HFFc6 (cell line): Measurements from ENCODE around the gene ADPRH. TPM values are rescaled to one million over a fixed set of nuclear protein-coding genes. Genes with fewer than 3 reads are reported as not detected.
"Not testable (repeated sequence)": the region's sequence is repeated elsewhere in the genome, so short reads cannot be mapped to it uniquely, and the experiment has no call there.

Source experiments
- DNase-seq: peaks from one replicate; pipeline ENCODE4 v3.0.0-alpha.2; 2018
- H3K27ac Mint-ChIP-seq: 2 replicates; pipeline ENCODE4 v1.8.0; 2020; ENCODE audit warnings: mild to moderate bottlenecking, mixed read lengths
- H3K27me3 Mint-ChIP-seq: 2 replicates; pipeline ENCODE4 v1.8.0; 2021; ENCODE audit warnings: mild to moderate bottlenecking, moderate library complexity, mixed read lengths; ENCODE audit not compliant: insufficient read depth
- H3K36me3 Mint-ChIP-seq: 2 replicates; pipeline ENCODE4 v1.8.0; 2021; ENCODE audit warnings: low read depth, mixed read lengths
- H3K4me1 Mint-ChIP-seq: 2 replicates; pipeline ENCODE4 v1.8.0; 2020; ENCODE audit warnings: low read depth, mixed read lengths
- H3K4me3 Mint-ChIP-seq: 2 replicates; pipeline ENCODE4 v1.8.0; 2020; ENCODE audit warnings: mild to moderate bottlenecking, moderate library complexity, mixed read lengths
- H3K9me3 Mint-ChIP-seq: 2 replicates; pipeline ENCODE4 v1.8.0; 2020; ENCODE audit warnings: mild to moderate bottlenecking, mixed read lengths
- total RNA-seq, 6 experiments: library from RNA; stranded (reverse); fragmentation: NEBNext Ultra II Directional; extraction: Animal tissue kit (Norgen Biotek cat#: 25700); gene quantifications; 2 replicates in 1 of 6; 3 replicates in 5 of 6; pipeline ENCODE4 v1.2.3, GENCODE V29; 2021
- TF ChIP-seq, protein P1 (sequence below): fragments of 200-600 bp; sonication (generic); IDR thresholded peaks from 2 replicates; pipeline ENCODE4 v1.5.0; 2021; ENCODE audit warnings: antibody characterized with exemption, mild to moderate bottlenecking

Gene ADPRH
- total RNA-seq, 6 experiments from 2014 or later: 0.10 to 1.8 (median 0.19) TPM

DNA sequence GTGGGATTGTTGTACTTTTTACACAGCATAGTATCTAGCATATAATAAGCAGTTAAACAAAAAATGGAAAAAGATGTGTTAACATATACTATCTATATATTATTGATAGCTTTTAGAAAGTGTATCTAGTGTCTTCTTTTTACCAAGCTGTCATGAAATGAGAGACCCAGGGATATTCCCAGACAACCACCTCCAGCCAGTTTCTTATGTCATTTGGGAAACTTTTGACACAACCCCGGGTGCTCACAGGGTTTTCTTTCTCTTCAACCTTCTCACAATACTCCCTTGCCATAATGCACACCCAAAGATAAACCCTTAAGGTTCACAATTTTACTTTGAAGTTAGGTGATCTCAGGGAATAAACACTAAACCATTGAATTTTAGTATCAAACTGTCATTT, 13.6 kb downstream of the ADPRH start:
- DNase-seq: no peak
- Mint-ChIP-seq H3K27ac (no peak overlapping the region), H3K36me3 (no peaks in the 10 kb centered on the region; the same call in 1 of the 2 replicates), H3K4me1 (peaks cover 14% of the 10 kb centered on the region), H3K4me3 (no peak overlapping the region), H3K9me3 (no peaks in the 10 kb centered on the region; the same call in 1 of the 2 replicates), H3K27me3 (peaks cover 16% of the 10 kb centered on the region)
- TF ChIP-seq, protein P1, sequence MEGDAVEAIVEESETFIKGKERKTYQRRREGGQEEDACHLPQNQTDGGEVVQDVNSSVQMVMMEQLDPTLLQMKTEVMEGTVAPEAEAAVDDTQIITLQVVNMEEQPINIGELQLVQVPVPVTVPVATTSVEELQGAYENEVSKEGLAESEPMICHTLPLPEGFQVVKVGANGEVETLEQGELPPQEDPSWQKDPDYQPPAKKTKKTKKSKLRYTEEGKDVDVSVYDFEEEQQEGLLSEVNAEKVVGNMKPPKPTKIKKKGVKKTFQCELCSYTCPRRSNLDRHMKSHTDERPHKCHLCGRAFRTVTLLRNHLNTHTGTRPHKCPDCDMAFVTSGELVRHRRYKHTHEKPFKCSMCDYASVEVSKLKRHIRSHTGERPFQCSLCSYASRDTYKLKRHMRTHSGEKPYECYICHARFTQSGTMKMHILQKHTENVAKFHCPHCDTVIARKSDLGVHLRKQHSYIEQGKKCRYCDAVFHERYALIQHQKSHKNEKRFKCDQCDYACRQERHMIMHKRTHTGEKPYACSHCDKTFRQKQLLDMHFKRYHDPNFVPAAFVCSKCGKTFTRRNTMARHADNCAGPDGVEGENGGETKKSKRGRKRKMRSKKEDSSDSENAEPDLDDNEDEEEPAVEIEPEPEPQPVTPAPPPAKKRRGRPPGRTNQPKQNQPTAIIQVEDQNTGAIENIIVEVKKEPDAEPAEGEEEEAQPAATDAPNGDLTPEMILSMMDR: no peak

DNA sequence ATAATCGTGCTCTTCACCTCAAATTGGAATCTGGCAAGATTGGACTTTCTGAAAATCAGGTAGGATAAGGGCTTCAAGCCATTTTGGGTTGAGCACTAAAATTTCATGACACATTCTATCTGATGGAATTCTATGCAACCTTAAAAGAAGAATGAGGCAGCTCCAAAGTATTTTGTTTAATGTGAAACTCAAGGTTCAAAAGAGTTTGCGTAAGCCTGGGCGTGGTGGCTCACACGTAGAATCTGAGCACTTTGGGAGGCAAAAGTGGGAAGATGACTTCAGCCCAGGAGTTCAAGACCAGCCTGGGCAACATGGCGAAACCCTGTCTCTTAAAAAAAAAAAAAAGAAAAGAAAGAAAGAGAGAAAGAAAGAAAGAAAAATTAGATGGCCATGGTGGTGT, 14.8 kb downstream of the ADPRH start:
- Mint-ChIP-seq H3K36me3 (no peaks in the 10 kb centered on the region; the same call in 1 of the 2 replicates), H3K9me3 (no peaks in the 10 kb centered on the region; the same call in 1 of the 2 replicates), H3K27me3 (peaks cover 16% of the 10 kb centered on the region), H3K27ac (no peak overlapping the region), H3K4me3 (no peak overlapping the region), H3K4me1 (peaks cover 14% of the 10 kb centered on the region)
- TF ChIP-seq, protein P1: no peak
- no peak for DNase-seq

DNA sequence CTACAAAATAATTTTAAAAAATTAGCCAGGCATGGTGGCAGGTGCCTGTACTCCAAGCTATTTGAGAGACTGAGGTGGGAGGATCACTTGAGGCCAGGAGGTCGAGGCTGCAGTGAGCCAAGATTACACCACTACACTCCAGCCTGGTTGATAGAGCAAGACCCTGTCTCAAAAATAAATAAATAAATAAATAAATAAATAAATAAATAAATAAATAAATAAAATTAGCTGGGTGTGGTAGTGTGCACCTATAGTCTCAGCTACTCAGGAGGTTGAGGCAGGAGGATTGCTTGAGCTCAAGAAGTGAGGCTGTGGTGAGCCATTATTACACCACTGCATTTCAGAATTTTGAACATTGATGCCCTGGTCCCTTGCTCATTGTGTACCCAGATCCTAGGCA, 15.6 kb downstream of the ADPRH start:
- not testable (repeated sequence) for H3K27ac Mint-ChIP-seq, H3K9me3 Mint-ChIP-seq, DNase-seq, H3K36me3 Mint-ChIP-seq, H3K4me3 Mint-ChIP-seq
- peaks cover 15% of the 10 kb centered on the region for H3K27me3 Mint-ChIP-seq
- peaks cover 14% of the 10 kb centered on the region for H3K4me1 Mint-ChIP-seq

DNA sequence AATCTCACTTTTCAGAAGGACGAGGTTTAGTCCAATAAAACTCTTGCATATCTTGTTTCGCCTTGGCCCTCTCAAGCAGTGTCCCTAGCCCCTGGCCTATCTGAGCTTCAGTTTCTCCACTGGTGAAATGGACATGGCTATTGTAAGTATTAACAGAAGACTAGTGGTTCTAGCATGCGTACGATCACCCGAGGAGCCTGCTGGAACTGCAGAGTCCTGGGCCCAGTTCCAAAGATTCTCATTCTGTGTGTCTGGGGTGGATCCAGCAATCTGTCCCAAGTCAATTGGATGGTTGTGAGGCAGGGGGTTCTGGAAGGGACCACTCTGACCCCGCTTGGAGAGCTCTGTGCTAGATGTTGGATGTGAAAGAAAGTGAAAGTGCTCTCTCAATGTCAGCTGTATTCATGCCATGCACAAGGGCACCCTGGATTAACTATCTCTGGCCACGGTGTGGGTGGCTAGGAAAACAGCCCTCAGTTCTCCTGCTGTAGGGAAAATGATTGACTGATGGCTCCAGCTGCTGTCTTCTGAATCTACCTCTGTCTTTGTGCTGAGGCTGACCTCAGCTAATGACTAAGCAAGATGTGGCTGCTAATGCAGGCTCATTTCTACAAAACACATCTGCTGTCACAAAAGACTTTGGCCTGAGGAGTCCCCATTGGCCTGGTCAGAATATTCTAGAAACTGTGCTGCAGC, 16.5 kb downstream of the ADPRH start:
- no peak for DNase-seq
- TF ChIP-seq, protein P1: no peak
- H3K27me3 Mint-ChIP-seq: peaks cover 12% of the 10 kb centered on the region
- no peaks in the 10 kb centered on the region; the same call in 1 of the 2 replicates for H3K36me3 Mint-ChIP-seq
- H3K4me3 Mint-ChIP-seq: no peak overlapping the region; the same call in 1 of the 2 replicates
- H3K4me1 Mint-ChIP-seq: peaks cover 14% of the 10 kb centered on the region
- H3K27ac Mint-ChIP-seq: no peak overlapping the region
- no peaks in the 10 kb centered on the region for H3K9me3 Mint-ChIP-seq

DNA sequence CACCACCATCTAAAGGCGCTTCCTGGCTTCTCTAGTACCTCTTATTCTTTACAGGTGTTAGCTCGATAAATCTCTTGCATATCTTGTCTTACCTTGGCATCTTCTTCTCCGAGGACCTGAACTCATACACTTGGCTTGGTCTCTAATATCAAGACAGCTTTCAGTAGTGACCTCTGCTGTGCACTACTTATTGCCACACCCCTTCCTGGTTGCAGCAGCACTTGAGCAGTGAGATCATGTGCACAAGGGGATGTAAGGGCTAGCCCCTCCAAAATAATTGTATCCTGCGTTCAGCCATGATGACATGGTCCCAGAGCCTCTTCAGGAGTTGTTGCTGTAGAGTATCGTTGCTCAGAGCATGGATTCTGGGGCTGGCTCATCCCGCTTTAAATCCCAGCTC, 17.1 kb downstream of the ADPRH start:
- peaks cover 14% of the 10 kb centered on the region for H3K27me3 Mint-ChIP-seq
- peaks cover 14% of the 10 kb centered on the region for H3K4me1 Mint-ChIP-seq
- TF ChIP-seq, protein P1: no peak
- H3K36me3 Mint-ChIP-seq: no peaks in the 10 kb centered on the region
- no peak for DNase-seq
- H3K27ac Mint-ChIP-seq: no peak overlapping the region
- no peaks in the 10 kb centered on the region for H3K9me3 Mint-ChIP-seq
- no peak overlapping the region for H3K4me3 Mint-ChIP-seq

DNA sequence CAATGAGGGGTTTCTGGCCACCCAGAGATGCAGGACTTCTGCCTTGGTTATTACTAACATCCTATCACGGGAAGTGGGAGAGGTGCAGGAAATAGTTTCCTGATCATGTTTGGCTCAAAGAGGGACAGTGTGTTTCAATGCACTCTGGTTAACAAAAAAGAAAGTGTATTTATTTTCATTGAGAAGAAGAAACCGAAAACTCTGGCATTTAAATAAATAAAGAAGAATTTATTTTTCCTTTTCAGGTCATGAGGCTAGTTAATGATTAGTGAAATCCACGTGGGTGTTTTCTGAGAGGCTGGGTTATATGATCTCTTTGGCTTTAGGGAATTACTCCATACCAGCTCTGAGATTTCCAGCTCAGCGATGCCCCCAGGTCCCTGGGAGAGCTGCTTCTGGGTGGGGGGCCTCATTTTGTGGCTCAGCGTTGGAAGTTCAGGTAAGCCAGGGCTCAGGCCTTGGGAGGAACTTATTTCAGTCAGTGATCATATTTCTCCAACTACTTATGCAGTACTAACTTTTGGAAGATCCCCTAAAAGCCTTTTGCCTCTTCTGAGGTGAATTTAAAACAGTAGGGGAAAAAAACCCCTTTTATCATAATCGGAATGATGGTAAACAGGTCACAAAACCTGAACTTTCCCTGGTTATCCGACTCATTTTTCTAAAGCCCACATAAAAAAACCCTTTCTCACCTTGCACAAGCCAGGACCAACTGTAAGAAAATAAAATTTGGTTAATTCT, 18.4 kb downstream of the ADPRH start, which contains the start of gene PLA1A:
PLA1A (plus strand) TSS at position 338 of the 741 bp plus-strand sequence; CDS start at position 367, 29 bp downstream.
- H3K4me3 Mint-ChIP-seq: no peak within 1 kb of the TSS
- H3K27ac Mint-ChIP-seq: no peak within 1 kb of the TSS
- H3K4me1 Mint-ChIP-seq: peaks cover 14% of the 10 kb centered on the region
- peaks cover 6% of the 10 kb centered on the region for H3K27me3 Mint-ChIP-seq
- TF ChIP-seq, protein P1: no peak
- H3K36me3 Mint-ChIP-seq: no peaks in the 10 kb centered on the region
- no peak for DNase-seq
- no peaks in the 10 kb centered on the region for H3K9me3 Mint-ChIP-seq
